Spleen (tissue), 11 donors: ENCODE results near the gene MUC5B. TPM values are rescaled to one million over a fixed set of nuclear protein-coding genes. Genes with fewer than 3 reads are reported as not detected.

ENCODE experiments used
- DNase-seq: peaks from one replicate; pipeline ENCODE4 v3.0.0-alpha.2; 2020
- H3K27ac ChIP-seq, 8 donors: fragments of 200-600 bp; sonication (generic) in 7 of 8; 1 replicate in 4 of 8; 2 replicates in 4 of 8; pipeline versions ENCODE4 v1.5.0 to v1.8.0; 2016 to 2021; ENCODE audit warnings: inconsistent platforms in 4 of 8, mild to moderate bottlenecking in 4 of 8, moderate library complexity in 1 of 8
- H3K27me3 ChIP-seq, 7 donors: fragments of 200-600 bp; sonication (generic) in 6 of 7; replicated peaks in 1 of 7; 1 replicate in 4 of 7; 2 replicates in 3 of 7; pipeline versions ENCODE4 v1.5.0 to v1.8.0; 2016 to 2021; ENCODE audit warnings: inconsistent platforms in 3 of 7, mild to moderate bottlenecking in 1 of 7
- H3K36me3 ChIP-seq, 6 donors: fragments of 200-600 bp; sonication (generic) in 5 of 6; 1 replicate in 4 of 6; 2 replicates in 2 of 6; pipeline versions ENCODE4 v1.5.0 to v1.8.0; 2016 to 2021; ENCODE audit warnings: inconsistent platforms in 2 of 6
- H3K4me1 ChIP-seq, 6 donors: fragments of 200-600 bp; sonication (generic) in 5 of 6; 1 replicate in 3 of 6; 2 replicates in 3 of 6; pipeline versions ENCODE4 v1.5.0 to v1.8.0; 2016 to 2021; ENCODE audit warnings: inconsistent platforms in 3 of 6
- H3K4me3 ChIP-seq, 8 donors: fragments of 200-600 bp; sonication (generic) in 7 of 8; 1 replicate in 4 of 8; 2 replicates in 4 of 8; pipeline versions ENCODE4 v1.5.0 to v1.8.0; 2016 to 2021; ENCODE audit warnings: inconsistent platforms in 4 of 8, mild to moderate bottlenecking in 4 of 8, moderate library complexity in 2 of 8
- H3K9me3 ChIP-seq, 8 donors: fragments of 200-600 bp; sonication (generic) in 7 of 8; 1 replicate in 4 of 8; 2 replicates in 4 of 8; pipeline versions ENCODE4 v1.5.0 to v1.8.0; 2016 to 2021; ENCODE audit warnings: inconsistent platforms in 4 of 8
- POLR2A ChIP-seq, 3 donors: fragments of 450-650 bp; IDR thresholded peaks; one replicate each; pipeline ENCODE4 v1.5.1; 2017; ENCODE audit warnings: antibody characterized with exemption in 3 of 3, mild to moderate bottlenecking in 1 of 3
- POLR2AphosphoS5 ChIP-seq, 3 donors: sonication (generic); formaldehyde crosslinking; IDR thresholded peaks; one replicate each; pipeline ENCODE4 v1.5.1; 2017; ENCODE audit warnings: antibody characterized with exemption in 3 of 3
- WGBS, 5 donors: extraction: QIAGEN DNeasy Blood & Tissue Kit in 3 of 5; methylation state at CpG; one replicate each; pipeline versions ENCODE4 v1.1.5 to v1.1.7; 2013 to 2018; 5-methylcytosine and 5-hydroxymethylcytosine counted together
- intact Hi-C: fragments of 100-400 bp; cut with DNase I; formaldehyde crosslinking; loops from one replicate; pipeline ENCODE4 v1.15.0; 2023; ENCODE audit warnings: low total_unique reads
- polyA plus RNA-seq, 3 donors: library from polyadenylated mRNA; stranded (reverse); fragments of 200-250 nt; gene quantifications; one replicate each; pipeline ENCODE4 v1.2.1, GENCODE V29; 2013
- total RNA-seq, 7 donors: library from RNA; depleted of rRNA in 3 of 7; stranded (reverse); fragments of >200 nt in 3 of 7; fragmentation: NEBNext Ultra II Directional in 4 of 7; extraction: Animal tissue kit (Norgen Biotek cat#: 25700) in 4 of 7; gene quantifications; one replicate each; pipeline versions ENCODE4 v1.1.0 to v1.2.1, GENCODE V29; 2016 to 2021
- TF ChIP-seq, protein P1 (sequence below), 11 experiments: fragments of 200-600 bp in 7 of 11; fragments of 450-650 bp in 4 of 11; sonication (generic) in 4 of 11; IDR thresholded peaks in 8 of 11; conservative IDR thresholded peaks in 3 of 11; 1 replicate in 7 of 11; 2 replicates in 4 of 11; pipeline versions ENCODE4 v1.4.0 to v1.8.0; 2016 to 2021; ENCODE audit warnings: antibody characterized with exemption in 11 of 11, inconsistent platforms in 4 of 11, mild to moderate bottlenecking in 1 of 11
- donor health status: healthy with polysubstance abuse.
- donor health status: DM: no; HTN: no; CAD: no; lungs with moderate emphysema.
- donor health status: DM: no; HTN: no; CAD: no.
- donor health status: Bipolar disorder and iron deficiency.
- donor health status: healthy.
- donor health status: DM: no; HTN: no; CAD: no.
- donor health status: DM: yes; HTN: yes; CAD: no.

MUC5B gene
- total and polyA plus RNA-seq, 10 donors = under 0.01 to 0.09 (median under 0.01) TPM; not detected in 7

- Histone ChIP-seq H3K4me3 (no peak overlapping the region), H3K4me1 (no peaks in the 10 kb centered on the region), H3K27me3 (peaks cover 0 to 15% (median 0%) of the 10 kb centered on the region in 7 donors), H3K36me3 (no peaks in the 10 kb centered on the region), H3K9me3 (no peaks in the 10 kb centered on the region), H3K27ac (no peak overlapping the region)
- intact Hi-C loops = no loop called here
- 81 to 90% (median 88%) methylated on average over 8 to 37 of the region's 37 CpGs for WGBS, 5 donors
- DNase-seq = peak; percentile 63
- TF ChIP-seq POLR2A (IDR thresholded peaks at IDR 0.05) (no peak), POLR2AphosphoS5 (IDR thresholded peaks at IDR 0.05) (no peak)
- TF ChIP-seq, protein P1, sequence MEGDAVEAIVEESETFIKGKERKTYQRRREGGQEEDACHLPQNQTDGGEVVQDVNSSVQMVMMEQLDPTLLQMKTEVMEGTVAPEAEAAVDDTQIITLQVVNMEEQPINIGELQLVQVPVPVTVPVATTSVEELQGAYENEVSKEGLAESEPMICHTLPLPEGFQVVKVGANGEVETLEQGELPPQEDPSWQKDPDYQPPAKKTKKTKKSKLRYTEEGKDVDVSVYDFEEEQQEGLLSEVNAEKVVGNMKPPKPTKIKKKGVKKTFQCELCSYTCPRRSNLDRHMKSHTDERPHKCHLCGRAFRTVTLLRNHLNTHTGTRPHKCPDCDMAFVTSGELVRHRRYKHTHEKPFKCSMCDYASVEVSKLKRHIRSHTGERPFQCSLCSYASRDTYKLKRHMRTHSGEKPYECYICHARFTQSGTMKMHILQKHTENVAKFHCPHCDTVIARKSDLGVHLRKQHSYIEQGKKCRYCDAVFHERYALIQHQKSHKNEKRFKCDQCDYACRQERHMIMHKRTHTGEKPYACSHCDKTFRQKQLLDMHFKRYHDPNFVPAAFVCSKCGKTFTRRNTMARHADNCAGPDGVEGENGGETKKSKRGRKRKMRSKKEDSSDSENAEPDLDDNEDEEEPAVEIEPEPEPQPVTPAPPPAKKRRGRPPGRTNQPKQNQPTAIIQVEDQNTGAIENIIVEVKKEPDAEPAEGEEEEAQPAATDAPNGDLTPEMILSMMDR (IDR thresholded peaks at IDR 0.05 in 8 of 11, conservative IDR thresholded peaks at IDR 0.05 in 3 of 11) = no peak
Measured at GRCh38 chr11:1236316-1237127, 13.7 kb downstream of the MUC5B start.

DNA sequence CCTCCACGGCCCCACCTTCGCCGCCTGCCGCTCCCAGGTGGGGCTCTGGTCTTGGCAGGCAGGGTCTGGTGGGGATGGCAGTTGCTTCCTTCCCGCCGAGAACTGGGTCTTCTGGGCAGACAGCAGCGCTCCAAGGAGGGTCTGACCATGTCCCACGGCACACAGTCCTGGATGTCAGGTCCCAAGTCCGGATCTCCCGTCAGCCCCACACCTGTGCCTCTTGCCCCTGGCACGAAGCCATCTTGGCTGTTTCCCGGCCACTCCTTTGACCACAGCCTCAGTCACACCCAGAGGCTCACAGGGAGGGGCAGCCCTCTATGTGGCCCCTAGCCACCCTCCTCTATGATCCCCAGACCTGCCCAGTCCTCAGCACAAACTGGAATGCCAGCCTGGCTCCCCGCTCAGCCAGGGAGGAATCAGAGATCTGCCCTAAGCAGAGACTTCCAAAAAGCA is 14.3 kb downstream of the MUC5B start:
- TF ChIP-seq, protein P1 (IDR thresholded peaks at IDR 0.05 in 8 of 11, conservative IDR thresholded peaks at IDR 0.05 in 3 of 11) = no peak
- no peak for TF ChIP-seq POLR2A (IDR thresholded peaks at IDR 0.05)
- no peak for TF ChIP-seq POLR2AphosphoS5 (IDR thresholded peaks at IDR 0.05)
- Histone ChIP-seq H3K27ac (no peak overlapping the region), H3K4me1 (no peaks in the 10 kb centered on the region), H3K27me3 (peaks cover 0 to 9% (median 0%) of the 10 kb centered on the region in 7 donors), H3K36me3 (no peaks in the 10 kb centered on the region), H3K9me3 (peaks cover 0 to 6% (median 0%) of the 10 kb centered on the region in 8 donors), H3K4me3 (no peak overlapping the region)
- 75 to 86% (median 86%) methylated on average over 6 to 13 of the region's 13 CpGs for WGBS, 5 donors
- intact Hi-C loops = no loop called here
- peak; percentile 58 for DNase-seq

GRCh38 chr11:1237851-1238250 is 15.0 kb downstream of the MUC5B start:
- no peak overlapping the region for H3K27ac ChIP-seq
- no peak for TF ChIP-seq POLR2AphosphoS5 (IDR thresholded peaks at IDR 0.05)
- no peak for TF ChIP-seq POLR2A (IDR thresholded peaks at IDR 0.05)
- TF ChIP-seq, protein P1 (IDR thresholded peaks at IDR 0.05 in 8 of 11, conservative IDR thresholded peaks at IDR 0.05 in 3 of 11) = no peak
- no peak overlapping the region for H3K4me3 ChIP-seq
- intact Hi-C loops = no loop called here
- H3K36me3 ChIP-seq = no peaks in the 10 kb centered on the region
- DNase-seq = no peak
- H3K27me3 ChIP-seq = peaks cover 0 to 6% (median 0%) of the 10 kb centered on the region in 7 donors
- 62 to 94% (median 72%) methylated on average over 4 to 10 of the region's 10 CpGs for WGBS, 5 donors
- peaks cover 0 to 8% (median 0%) of the 10 kb centered on the region in 8 donors for H3K9me3 ChIP-seq
- H3K4me1 ChIP-seq = no peaks in the 10 kb centered on the region
